GM12878 (cell line): Measurements from ENCODE around the gene JPH4. TPM values are rescaled to one million over a fixed set of nuclear protein-coding genes. Genes with fewer than 3 reads are reported as not detected.

Experiments used
- ATAC-seq: fragments of 200-7000 bp; cut with Tn5 transposase; 3 replicates; pipeline ENCODE4 v1.9.1; 2020; ENCODE audit warnings: mild to moderate bottlenecking, moderate library complexity
- BruUV-seq: library from RNA; stranded (reverse); fragments of 400-500 nt; replicated peaks from 2 replicates; lab custom pipeline; 2021; lab: Mats Ljungman, UMichigan
- CTCF ChIA-PET: fragments of 300-600 bp; sonication (Branson Sonifier 250); formaldehyde crosslinking; extraction: SDS; loops from one replicate; lab custom pipeline; 2021; ENCODE audit warnings: inconsistent platforms; lab: Yijun Ruan, JAX
- POLR2A ChIA-PET: fragments of 350-600 bp; formaldehyde crosslinking; extraction: SDS; loops from one replicate; lab custom pipeline; 2021; ENCODE audit warnings: inconsistent platforms; lab: Charles Lee
- RAD21 ChIA-PET: fragments of 300-600 bp; sonication (Branson Sonifier 250); formaldehyde crosslinking; loops from one replicate; lab custom pipeline; 2023; ENCODE audit warnings: antibody characterized with exemption; ENCODE audit not compliant: unreplicated experiment; lab: Charles Lee
- SMC1A ChIA-PET: fragments of 300-600 bp; sonication (Branson Sonifier 250); formaldehyde crosslinking; loops from one replicate; lab custom pipeline; 2023; ENCODE audit not compliant: unreplicated experiment, uncharacterized antibody; lab: Charles Lee
- DNase-seq: peaks from one replicate; pipeline ENCODE4 v3.0.0-alpha.2; 2011; ENCODE audit warnings: low read depth, low spot score
- FAIRE-seq: peaks from 3 replicates; lab custom pipeline; 2011; peaks lifted over from hg19 to GRCh38; lab: Jason Lieb, UNC
- H2AFZ ChIP-seq: 2 replicates; pipeline ENCODE4 v1.6.0; 2011; ENCODE audit warnings: low read depth, low read length, control low read depth; ENCODE audit not compliant: control insufficient read depth
- H3K27ac ChIP-seq: 2 replicates; pipeline ENCODE4 v1.5.1; 2011; ENCODE audit warnings: control low read depth; ENCODE audit not compliant: control insufficient read depth, insufficient read depth
- H3K27me3 ChIP-seq, 2 experiments: replicated peaks in 1 of 2; 2 replicates each; pipeline versions ENCODE4 v1.6.0 to v1.6.1; 2011; ENCODE audit warnings: low read length in 1 of 2; ENCODE audit not compliant: control insufficient read depth in 2 of 2, insufficient read depth in 2 of 2
- H3K36me3 ChIP-seq, 2 experiments: 2 replicates each; pipeline ENCODE4 v1.5.1; 2011; ENCODE audit warnings: low read length in 1 of 2; ENCODE audit not compliant: control insufficient read depth in 2 of 2, insufficient read depth in 2 of 2
- H3K4me1 ChIP-seq: 2 replicates; pipeline ENCODE4 v1.6.1; 2011; ENCODE audit warnings: mild to moderate bottlenecking, low read length, moderate library complexity, mixed read lengths; ENCODE audit not compliant: control insufficient read depth, insufficient read depth
- H3K4me2 ChIP-seq: 2 replicates; pipeline ENCODE4 v1.6.0; 2011; ENCODE audit warnings: control low read depth; ENCODE audit not compliant: control insufficient read depth, insufficient read depth
- H3K4me3 ChIP-seq: fragments of 200-600 bp; sonication (generic); 2 replicates; pipeline ENCODE4 v1.5.1; 2016
- H3K79me2 ChIP-seq: 2 replicates; pipeline ENCODE4 v1.6.0; 2011; ENCODE audit warnings: low read length; ENCODE audit not compliant: control insufficient read depth, insufficient read depth
- H3K9ac ChIP-seq: 2 replicates; pipeline ENCODE4 v1.8.0; 2011; ENCODE audit warnings: low read length, control low read depth, mixed read lengths; ENCODE audit not compliant: control insufficient read depth, insufficient read depth
- H3K9me3 ChIP-seq: replicated peaks from 3 replicates; pipeline ENCODE4 v1.5.1; 2011; ENCODE audit warnings: mild to moderate bottlenecking, low read length; ENCODE audit not compliant: control insufficient read depth, insufficient read depth
- H4K20me1 ChIP-seq: 2 replicates; pipeline ENCODE4 v1.6.0; 2011; ENCODE audit not compliant: control insufficient read depth, insufficient read depth
- CHD4 ChIP-seq: fragments of 200-600 bp; sonication (generic); IDR thresholded peaks from 2 replicates; pipeline ENCODE4 v1.6.1; 2016; ENCODE audit warnings: mild to moderate bottlenecking
- EZH2 ChIP-seq: IDR thresholded peaks from 2 replicates; pipeline ENCODE4 v1.6.1; 2012; ENCODE audit warnings: low read depth, mild to moderate bottlenecking, control low read depth, inconsistent platforms, low read length, borderline replicate concordance; ENCODE audit not compliant: control insufficient read depth
- FOXM1 ChIP-seq: IDR thresholded peaks from 2 replicates; pipeline ENCODE4 v1.6.1; 2012; ENCODE audit warnings: low read depth, mild to moderate bottlenecking, inconsistent platforms, low read length, moderate library complexity
- IKZF2 ChIP-seq, 2 experiments: fragments of 450-650 bp; IDR thresholded peaks; 2 replicates each; pipeline ENCODE4 v1.6.1; 2017; ENCODE audit warnings: mild to moderate bottlenecking in 2 of 2, moderate library complexity in 2 of 2
- IRF4 ChIP-seq: IDR thresholded peaks from 2 replicates; pipeline ENCODE4 v1.6.1; 2011; ENCODE audit warnings: low read depth, low read length
- MXI1 ChIP-seq: fragments of 150-350 bp; IDR thresholded peaks from 2 replicates; pipeline ENCODE4 v1.6.1; 2011; ENCODE audit warnings: low read depth, mild to moderate bottlenecking, inconsistent platforms, low read length, improper control_type of control experiment
- RAD51 ChIP-seq: fragments of 450-650 bp; IDR thresholded peaks from 2 replicates; pipeline ENCODE4 v1.6.1; 2016; ENCODE audit warnings: moderate library complexity, mild to moderate bottlenecking, inconsistent platforms
- SMARCA5 ChIP-seq: fragments of 450-650 bp; IDR thresholded peaks from 2 replicates; pipeline ENCODE4 v1.6.1; 2017; ENCODE audit warnings: mild to moderate bottlenecking
- SPI1 ChIP-seq: IDR thresholded peaks from 2 replicates; pipeline ENCODE4 v1.6.1; 2011; ENCODE audit warnings: low read depth, mild to moderate bottlenecking, low read length, moderate library complexity, borderline replicate concordance; ENCODE audit not compliant: insufficient read depth
- YY1 ChIP-seq: IDR thresholded peaks from 2 replicates; pipeline ENCODE4 v1.6.1; 2011; ENCODE audit warnings: low read depth, mild to moderate bottlenecking, low read length
- ZBED1 ChIP-seq: IDR thresholded peaks from 2 replicates; pipeline ENCODE4 v1.6.1; 2016; ENCODE audit warnings: borderline replicate concordance
- ZNF384 ChIP-seq: IDR thresholded peaks from 2 replicates; pipeline ENCODE4 v1.6.1; 2012; ENCODE audit warnings: low read depth, mild to moderate bottlenecking, low read length, improper control_type of control experiment, borderline replicate concordance
- WGBS: methylation state at CpG from one replicate; pipeline ENCODE4 v1.1.6; 2016; ENCODE audit warnings: low lambda C conversion rate; ENCODE audit not compliant: insufficient replicate concordance, insufficient coverage; ENCODE audit errors: missing lambda C conversion rate; 5-methylcytosine and 5-hydroxymethylcytosine counted together
- in situ Hi-C: fragments of 300-500 bp; cut with MboI; formaldehyde crosslinking; loops from 9 replicates; pipeline ENCODE4 v1.14.3; 2018; ENCODE audit warnings: mixed read lengths
- intact Hi-C: fragments of 100-400 bp; cut with micrococcal nuclease; formaldehyde crosslinking; loops from one replicate; pipeline ENCODE4 v1.14.2; 2022; ENCODE audit not compliant: unreplicated experiment
- polyA plus RNA-seq, 11 experiments: library from polyadenylated mRNA; depleted of rRNA in 4 of 11; unstranded in 6 of 11; stranded (reverse) in 5 of 11; fragments of >200 nt; fragmentation: Nextera tagmentation in 4 of 11; fragmentation: Illumina TruSeq in 1 of 11; extraction: Ambion mirVana in 4 of 11; extraction: Trizol in 1 of 11; gene quantifications; 1 replicate in 1 of 11; 2 replicates in 10 of 11; pipeline versions ENCODE4 v1.2.1 to v1.2.3, GENCODE V29; 2011 to 2016; ENCODE audit warnings: inconsistent platforms in 2 of 11, missing spikeins in 2 of 11, low read depth in 1 of 11
- total RNA-seq, 4 experiments: library from RNA; depleted of rRNA in 3 of 4; stranded (reverse); fragments of >200 nt in 3 of 4; fragmentation: Illumina TruSeq in 1 of 4; extraction: Trizol in 1 of 4; gene quantifications; 2 replicates each; pipeline versions ENCODE4 v1.2.1 to v1.2.3, GENCODE V29; 2013 to 2021
- TF ChIP-seq, protein P1 (sequence below): IDR thresholded peaks from 2 replicates; pipeline ENCODE4 v1.6.1; 2011; ENCODE audit warnings: borderline replicate concordance, low read depth, mild to moderate bottlenecking, moderate library complexity, low read length; ENCODE audit not compliant: insufficient read depth, poor library complexity, severe bottlenecking
- TF ChIP-seq, protein P2 (sequence below): fragments of 450-650 bp; conservative IDR thresholded peaks from 2 replicates; pipeline ENCODE4 v1.6.1; 2017; ENCODE audit warnings: mild to moderate bottlenecking, moderate library complexity

The JPH4 gene
- total and polyA plus RNA-seq, 10 of the 15 experiments (the other 5 are each of a cell fraction or from before 2014, with no cell fraction given), result 0.48 to 10.3 (median 3.8) TPM

DNA sequence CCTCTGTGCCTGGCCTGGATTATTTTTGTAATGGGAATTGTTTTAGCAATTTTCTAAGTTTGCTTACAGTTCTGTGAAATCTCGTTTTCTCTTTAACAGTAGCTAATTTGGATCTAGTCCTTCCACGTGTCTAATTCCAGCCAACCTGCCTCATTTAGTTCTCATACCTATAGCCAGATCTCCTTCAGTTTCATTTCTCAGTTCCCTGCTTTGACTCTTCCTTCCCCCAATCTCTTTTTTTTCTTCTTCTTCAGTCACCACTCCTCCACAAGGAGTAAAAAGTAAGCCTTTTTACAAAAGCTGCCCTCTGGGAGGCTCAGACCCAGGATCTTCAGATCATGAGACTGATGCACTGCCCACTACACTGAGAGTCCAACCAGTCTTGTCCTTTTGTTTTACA, 21.1 kb downstream of the JPH4 start:
- no peaks in the 10 kb centered on the region for H3K9me3 ChIP-seq
- peaks cover 26% of the 10 kb centered on the region for H3K79me2 ChIP-seq
- H3K9ac ChIP-seq, result peak overlapping the region; percentile 79
- peaks cover 9 to 20% of the 10 kb centered on the region in 2 experiments; a peak in 3 of 4 replicates for H3K36me3 ChIP-seq
- DNase-seq (no peak), FAIRE-seq (no peak)
- H3K27ac ChIP-seq, result peak overlapping the region; percentile 76
- H3K27me3 ChIP-seq, result no peaks in the 10 kb centered on the region
- 0% methylated on average over 2 of the region's 2 CpGs for WGBS
- H3K4me3 ChIP-seq, result peak overlapping the region; percentile 82
- TF ChIP-seq, protein P1, sequence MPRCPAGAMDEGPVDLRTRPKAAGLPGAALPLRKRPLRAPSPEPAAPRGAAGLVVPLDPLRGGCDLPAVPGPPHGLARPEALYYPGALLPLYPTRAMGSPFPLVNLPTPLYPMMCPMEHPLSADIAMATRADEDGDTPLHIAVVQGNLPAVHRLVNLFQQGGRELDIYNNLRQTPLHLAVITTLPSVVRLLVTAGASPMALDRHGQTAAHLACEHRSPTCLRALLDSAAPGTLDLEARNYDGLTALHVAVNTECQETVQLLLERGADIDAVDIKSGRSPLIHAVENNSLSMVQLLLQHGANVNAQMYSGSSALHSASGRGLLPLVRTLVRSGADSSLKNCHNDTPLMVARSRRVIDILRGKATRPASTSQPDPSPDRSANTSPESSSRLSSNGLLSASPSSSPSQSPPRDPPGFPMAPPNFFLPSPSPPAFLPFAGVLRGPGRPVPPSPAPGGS, result peak; percentile 11
- TF ChIP-seq EZH2 (no peak), IRF4 (no peak), FOXM1 (peak; percentile 38; the same call in 1 of the 2 replicates), RAD51 (peak; percentile 45; the same call in 1 of the 2 replicates), IKZF2 (IDR thresholded peaks at IDR 0.05) (peak in 1 of 2 experiments; percentile 27; a peak in 2 of 4 replicates), ZBED1 (no peak), SPI1 (peak; percentile 79), ZNF384 (0 out of 2 replicates have a peak, but pooled peaks have one; percentile 11), CHD4 (no peak), SMARCA5 (no peak), MXI1 (peak; percentile 32; the same call in 1 of the 2 replicates), YY1 (no peak)
- TF ChIP-seq, protein P2, sequence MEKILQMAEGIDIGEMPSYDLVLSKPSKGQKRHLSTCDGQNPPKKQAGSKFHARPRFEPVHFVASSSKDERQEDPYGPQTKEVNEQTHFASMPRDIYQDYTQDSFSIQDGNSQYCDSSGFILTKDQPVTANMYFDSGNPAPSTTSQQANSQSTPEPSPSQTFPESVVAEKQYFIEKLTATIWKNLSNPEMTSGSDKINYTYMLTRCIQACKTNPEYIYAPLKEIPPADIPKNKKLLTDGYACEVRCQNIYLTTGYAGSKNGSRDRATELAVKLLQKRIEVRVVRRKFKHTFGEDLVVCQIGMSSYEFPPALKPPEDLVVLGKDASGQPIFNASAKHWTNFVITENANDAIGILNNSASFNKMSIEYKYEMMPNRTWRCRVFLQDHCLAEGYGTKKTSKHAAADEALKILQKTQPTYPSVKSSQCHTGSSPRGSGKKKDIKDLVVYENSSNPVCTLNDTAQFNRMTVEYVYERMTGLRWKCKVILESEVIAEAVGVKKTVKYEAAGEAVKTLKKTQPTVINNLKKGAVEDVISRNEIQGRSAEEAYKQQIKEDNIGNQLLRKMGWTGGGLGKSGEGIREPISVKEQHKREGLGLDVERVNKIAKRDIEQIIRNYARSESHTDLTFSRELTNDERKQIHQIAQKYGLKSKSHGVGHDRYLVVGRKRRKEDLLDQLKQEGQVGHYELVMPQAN, result no peak
- TF ChIP-seq, all 136 proteins: peak for 7
- ATAC-seq, result peak; percentile 8; the same call in 2 of the 3 replicates
- Histone ChIP-seq H4K20me1 (no peaks in the 10 kb centered on the region), H3K4me1 (peaks cover 3% of the 10 kb centered on the region), H2AFZ (no peak overlapping the region), H3K4me2 (peak overlapping the region; percentile 85)
- POLR2A ChIA-PET, result interaction anchor here (1.0 to 3.8 kb wide), 5 partner anchors 9 to 79 kb away, joined by 3 to 14 read pairs (median 4); partner anchors contain the start of gene AP1G2
- BruUV-seq, result no TSS peak
- intact Hi-C loops, result loop anchor here (5.0 kb wide), 1 partner anchor 235 kb away; the partner anchor contains the start of gene PABPN1
- in situ Hi-C loops, result loop anchor here (5.0 kb wide), 2 partner anchors 80 to 235 kb away; partner anchors contain the start of gene PABPN1
- SMC1A ChIA-PET, result interaction anchor here (1.0 to 9.7 kb wide), 6 partner anchors 10 to 236 kb away, joined by 3 to 124 read pairs (median 6); partner anchors contain the start of genes AP1G2 and PABPN1
- CTCF ChIA-PET, result interaction anchor here (0.6 to 13.1 kb wide), 13 partner anchors 8 to 791 kb away, joined by 3 to 436 read pairs (median 5); partner anchors contain the start of genes AP1G2 and NGDN
- RAD21 ChIA-PET, result interaction anchor here (0.8 to 1.8 kb wide), 7 partner anchors 10 to 82 kb away, joined by 3 to 10 read pairs (median 3); partner anchors contain the start of gene AP1G2
